GM21381 (cell line): ENCODE measurements around the gene KCNH4.
A peak's percentile ranks its signal among the peaks of the same experiment; 100 is the strongest.
"Not testable (repeated sequence)": the region's sequence is repeated elsewhere in the genome, so short reads cannot be mapped to it uniquely, and the experiment has no call there.

Source experiments
- ATAC-seq: cut with Tn5 transposase; IDR thresholded peaks from one replicate; pipeline ENCODE4 v1.9.1; 2021; ENCODE audit warnings: mild to moderate bottlenecking, moderate library complexity; ENCODE audit not compliant: unreplicated experiment

KCNH4 gene

DNA sequence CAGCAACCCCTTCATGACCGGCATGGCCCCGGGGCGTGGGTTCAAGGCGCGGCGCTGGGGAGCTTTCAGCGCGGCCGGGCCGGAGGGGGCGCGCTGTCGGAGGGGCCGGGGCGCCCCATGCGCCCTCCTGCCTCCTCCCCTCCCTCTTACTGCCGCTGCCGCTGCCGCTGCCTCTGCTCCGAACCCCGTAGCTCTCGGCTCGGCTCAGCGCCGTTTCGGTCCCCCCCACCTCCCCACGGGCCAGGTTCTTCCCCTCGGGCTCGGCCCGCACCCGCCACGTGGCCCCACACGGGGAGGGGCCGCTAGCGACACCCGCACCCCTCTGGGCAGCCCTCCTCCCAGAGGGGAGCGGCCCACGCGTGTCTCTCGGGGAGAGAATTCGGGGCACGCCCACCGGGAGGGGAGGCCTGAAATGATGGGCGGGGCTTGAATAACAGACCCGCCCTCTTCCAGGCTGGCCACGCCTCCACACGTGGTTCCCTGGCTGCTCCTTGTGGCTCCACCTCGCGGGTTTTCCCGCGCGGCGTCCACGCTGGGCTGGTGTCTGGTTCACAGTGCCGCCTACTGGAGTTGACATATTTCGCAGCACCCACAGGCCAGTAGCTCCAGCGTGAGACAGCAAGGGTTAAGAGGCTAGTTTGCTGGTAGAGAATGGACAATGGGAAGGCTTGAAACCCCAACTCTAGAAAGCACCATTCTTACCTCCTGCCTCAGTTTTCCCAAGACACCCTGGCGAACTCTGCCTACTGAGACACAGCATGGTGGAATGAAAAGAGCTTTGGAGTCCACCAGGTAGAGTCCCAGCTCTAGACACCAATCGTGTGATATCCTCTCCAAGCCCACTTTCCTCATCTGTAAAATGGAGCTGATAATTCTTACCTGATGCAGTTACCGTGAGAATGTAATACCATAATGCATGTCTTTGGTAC, at the start of gene KCNH4:
TSS of gene KCNH4 (minus strand) at position 221 of the 929 bp plus-strand sequence. CDS start at position 24, 197 bp downstream.
- ATAC-seq, result peak; percentile 45

DNA sequence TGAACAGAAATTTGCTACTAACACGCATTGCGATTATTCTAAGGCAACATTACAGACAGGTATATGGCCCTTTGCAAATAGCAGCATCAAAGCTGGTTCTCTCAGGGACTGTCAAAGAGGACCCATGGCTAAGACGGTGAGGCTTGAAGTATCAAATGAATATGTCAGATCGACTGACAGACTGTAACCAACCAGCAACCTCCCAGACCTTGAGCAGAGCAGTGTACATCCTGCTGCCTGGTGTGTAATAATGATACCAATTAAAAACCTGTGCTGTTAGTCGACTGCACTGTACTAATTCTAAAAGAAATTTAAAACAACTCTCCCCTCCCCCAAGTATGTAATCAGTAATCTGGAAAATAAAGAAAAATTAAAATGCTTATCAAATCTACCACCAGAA, 49.3 kb upstream of the KCNH4 start:
- no peak for ATAC-seq

GRCh38 chr17:42227849-42228700, 47.1 kb upstream of the KCNH4 start:
- ATAC-seq, result no peak

DNA sequence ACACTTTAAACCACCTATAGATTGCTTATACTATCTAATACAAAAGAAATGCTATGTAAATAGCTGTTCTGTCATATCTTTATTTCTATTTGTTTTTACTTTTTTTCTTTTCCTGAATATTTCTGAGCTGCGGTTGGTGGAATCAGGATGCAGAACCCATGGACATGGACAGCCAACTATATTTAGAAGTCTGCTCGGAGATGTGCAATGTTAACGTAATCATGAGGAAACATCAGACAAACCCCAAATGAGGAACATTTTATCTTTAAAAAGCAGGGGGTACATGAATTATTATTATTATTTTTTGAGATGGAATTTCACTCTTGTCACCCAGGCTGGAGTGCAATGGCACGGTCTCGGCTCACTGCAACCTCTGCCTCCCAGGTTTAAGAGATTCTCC, 44.7 kb upstream of the KCNH4 start:
- ATAC-seq, result no peak

DNA sequence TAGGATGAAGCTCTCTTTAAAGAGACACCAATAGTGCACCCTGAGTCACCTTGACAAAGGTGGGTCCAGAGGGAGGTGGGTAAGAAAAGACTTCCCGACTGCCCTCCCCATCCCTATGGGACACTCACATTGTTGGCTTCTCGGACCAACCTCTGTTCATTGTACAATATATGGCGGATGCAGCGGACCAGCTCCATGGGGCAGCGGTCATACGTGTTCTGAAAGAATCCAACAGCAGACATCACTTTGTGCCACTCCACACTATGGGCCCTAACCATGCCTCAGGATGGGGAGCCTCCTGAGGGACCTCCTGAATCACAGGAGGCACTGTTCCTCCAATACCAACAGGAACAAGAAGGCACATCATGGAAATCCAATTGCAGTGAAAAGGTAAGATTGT, 43.7 kb upstream of the KCNH4 start:
- ATAC-seq, result no peak

DNA sequence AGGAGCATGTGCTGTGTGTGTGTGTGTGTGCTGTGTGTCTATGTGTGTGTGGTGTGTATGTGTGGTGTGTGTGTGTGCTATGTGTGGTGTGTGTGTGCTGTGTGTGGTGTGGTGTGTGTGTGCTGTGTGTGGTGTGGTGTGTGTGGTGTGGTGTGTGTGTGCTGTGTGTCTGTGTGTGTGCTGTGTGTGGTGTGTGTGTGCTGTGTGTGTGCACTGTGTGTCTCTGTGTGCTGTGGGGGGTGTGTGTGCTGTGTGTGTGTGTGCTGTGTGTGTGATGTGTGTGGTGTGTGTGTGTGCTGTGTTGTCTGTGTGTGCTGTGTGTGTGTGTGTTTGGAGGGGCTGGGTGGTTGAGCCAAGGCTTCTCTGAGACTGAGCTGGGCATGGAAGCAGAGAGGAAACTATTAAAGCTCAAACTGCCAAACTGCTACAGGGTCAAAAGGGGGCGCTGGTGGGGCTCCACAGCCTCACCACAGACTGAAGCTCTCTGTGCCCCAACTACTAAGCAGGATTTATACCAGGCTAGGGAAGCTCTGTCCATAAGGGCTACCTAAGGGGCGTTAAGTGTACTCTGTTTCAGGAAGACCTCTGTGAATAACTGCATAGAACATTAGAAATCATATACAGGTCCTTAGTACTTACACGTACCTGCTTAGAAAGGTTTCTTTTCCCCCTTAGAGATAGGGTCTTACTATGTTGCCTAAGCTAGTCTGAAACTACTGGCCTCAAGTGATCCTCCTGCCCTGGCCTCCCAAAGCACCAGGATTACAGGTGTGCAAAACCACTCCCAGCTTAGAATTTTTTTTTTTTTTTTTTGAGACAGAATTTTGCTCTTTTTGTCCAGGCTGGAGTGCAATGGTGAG, 41.2 kb upstream of the KCNH4 start:
- ATAC-seq, result no peak

DNA sequence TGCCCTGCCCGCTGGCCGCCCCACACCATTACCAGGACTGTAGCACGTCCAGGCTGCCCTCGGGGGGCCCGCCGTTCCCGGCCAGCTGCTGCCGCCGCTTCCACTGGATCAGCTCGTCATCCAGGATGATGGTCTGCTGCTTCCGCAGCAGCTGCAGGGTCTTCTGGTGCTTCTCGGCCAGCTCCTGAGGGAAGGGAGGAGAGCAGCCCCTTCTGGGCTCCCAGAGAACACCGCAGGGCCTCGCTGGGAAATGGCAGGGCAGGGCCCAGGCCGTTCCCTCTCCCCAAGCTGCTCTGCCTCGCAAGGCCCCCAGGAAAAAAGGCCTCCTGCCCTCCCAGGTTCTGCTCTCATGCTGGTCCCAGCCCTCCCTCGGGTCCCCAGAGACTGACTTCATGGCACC, 38.3 kb upstream of the KCNH4 start:
- ATAC-seq, result not testable (repeated sequence)

- ATAC-seq, result no peak
Observed at GRCh38 chr17:42214156-42214555, 33.2 kb upstream of the KCNH4 start.

DNA sequence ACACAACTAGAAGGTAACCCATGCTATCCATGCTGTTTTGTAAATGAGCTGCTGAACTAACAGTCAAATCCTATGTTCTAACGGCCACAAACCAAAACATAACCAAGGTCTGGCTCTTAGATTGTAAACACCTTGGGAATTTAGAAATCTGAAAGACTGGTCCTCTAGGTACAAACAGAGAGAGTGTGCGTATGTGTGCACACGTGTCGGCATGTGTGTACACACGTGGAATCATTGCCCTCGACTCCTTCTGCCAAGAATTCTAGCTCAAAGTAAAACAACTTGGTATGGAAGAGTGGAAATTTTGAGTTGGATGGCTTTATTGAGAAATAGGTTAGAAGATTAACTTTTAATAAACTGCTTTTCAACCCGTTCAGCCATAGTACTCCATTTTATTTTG, 31.4 kb upstream of the KCNH4 start:
- ATAC-seq, result no peak

DNA sequence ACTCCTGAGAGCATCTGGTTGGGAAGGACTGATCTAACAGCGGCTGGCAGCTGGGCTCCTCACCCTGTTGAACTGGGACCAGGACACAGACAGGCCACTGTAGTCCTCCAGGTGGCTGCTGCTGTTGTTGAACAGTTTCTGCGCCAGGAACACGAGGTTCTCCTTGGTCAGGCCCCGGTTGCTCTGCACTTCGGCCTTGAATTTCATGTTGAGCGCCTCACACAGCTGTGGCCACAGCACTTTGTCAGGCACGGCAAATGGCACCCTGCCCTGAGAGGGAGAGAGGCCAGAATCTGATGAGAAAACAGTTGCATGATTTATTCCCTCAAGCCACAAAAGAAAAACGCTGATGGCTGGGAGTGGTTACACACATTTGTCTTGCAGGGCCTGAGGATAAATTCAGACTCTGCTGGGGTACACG, 31.0 kb upstream of the KCNH4 start:
- ATAC-seq, result not testable (repeated sequence)

- ATAC-seq, result no peak
Observed at GRCh38 chr17:42210046-42210445, 29.1 kb upstream of the KCNH4 start.

GRCh38 chr17:42206153-42206612, 25.2 kb upstream of the KCNH4 start:
- not testable (repeated sequence) for ATAC-seq

GRCh38 chr17:42203354-42203753, 22.4 kb upstream of the KCNH4 start:
- ATAC-seq, result no peak

- ATAC-seq, result no peak
Observed at GRCh38 chr17:42202696-42203095, 21.8 kb upstream of the KCNH4 start.

DNA sequence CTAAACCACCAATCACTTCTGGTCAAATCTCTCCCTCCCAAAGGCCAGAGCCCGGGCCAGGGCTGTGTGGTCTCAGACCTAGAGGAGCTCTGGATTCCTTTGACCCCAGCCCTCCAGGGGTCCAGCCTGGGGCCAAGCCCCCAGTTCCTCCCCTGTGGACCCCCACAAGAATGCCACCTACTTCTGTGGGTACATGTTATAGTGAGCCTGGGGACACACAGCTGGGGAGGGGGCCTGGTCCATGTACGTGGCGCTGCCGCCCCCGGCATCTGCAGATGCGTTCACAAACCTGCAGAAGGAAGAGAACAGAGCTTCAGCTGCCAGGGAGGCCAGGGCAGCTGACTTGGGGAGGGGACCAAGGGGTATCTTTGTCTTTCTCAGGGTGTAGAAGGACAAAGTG, 21.2 kb upstream of the KCNH4 start:
- no peak for ATAC-seq

DNA sequence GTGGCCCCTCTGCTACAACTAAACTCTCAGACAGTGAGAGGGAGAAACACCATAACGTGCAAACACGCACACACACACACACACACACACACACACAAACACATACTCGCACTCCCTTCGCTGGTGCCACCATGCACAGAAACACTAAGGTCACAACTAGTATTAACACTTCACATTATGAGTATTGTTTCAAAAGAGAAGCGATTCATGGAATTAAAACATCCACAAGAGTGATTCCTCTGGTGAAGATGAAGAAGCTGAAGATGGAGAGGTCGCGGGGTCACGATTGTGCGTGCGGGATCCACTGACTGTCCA, 20.5 kb upstream of the KCNH4 start:
- no peak for ATAC-seq

DNA sequence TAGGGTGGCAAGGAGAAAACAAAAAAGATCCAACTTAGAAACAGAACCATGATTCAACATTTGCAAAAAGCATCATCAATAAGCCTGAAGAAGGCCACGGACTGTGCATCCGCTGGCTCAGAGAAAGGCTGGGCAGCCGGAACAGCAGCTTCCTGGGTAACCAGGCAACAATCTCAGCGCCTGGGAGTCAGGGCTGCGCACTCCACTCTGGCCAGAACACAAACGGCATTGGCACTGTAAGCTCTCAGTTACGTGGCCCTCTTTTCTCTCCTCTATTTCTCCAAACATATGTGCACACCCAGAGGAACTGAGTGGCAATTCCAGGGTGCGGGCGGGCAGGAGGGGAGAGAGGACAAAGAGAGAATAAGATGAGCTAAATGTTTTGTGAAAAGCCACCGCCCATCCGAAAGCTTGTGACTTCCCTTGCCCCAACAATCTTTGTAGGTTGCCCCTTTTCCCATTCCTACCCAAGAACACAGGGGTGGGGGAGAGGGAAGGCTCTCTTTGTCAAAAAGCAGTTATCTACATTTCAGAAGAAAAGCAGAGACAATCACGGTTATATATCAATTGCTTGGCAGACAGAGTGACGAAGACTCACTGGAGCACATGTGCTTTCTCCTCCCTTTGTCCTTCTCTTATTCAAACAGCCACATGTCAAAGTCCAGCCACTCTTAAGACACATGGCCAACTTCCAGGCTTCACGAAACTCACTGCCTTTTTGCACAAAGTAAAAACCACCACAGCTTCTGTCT, 19.9 kb upstream of the KCNH4 start:
- ATAC-seq, result no peak

GRCh38 chr17:42199416-42200011, 18.6 kb upstream of the KCNH4 start:
- no peak for ATAC-seq

DNA sequence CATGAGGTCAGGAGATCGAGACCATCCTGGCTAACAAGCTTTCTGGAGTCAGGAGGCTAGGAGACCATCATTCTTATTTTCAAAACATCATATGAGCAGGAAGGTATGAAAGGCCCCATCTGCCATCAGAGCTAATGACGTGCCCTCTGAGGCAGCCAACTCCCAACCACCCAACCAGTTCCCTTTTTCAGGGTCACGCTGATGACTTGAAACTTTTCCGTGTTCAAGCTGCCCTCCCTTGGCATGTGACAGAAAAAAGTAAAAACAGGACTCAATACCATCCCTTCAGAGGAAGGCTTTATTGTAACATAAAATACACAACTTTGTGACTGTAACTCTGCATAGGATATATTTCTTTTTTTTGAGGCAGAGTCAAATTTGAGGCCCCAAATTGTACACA, 18.0 kb upstream of the KCNH4 start:
- no peak for ATAC-seq
